ENCODE measurements around the gene TRIP11. TPM values are rescaled to one million over a fixed set of nuclear protein-coding genes. Genes with fewer than 3 reads are reported as not detected.

Gene TRIP11
- total and polyA plus RNA-seq, 7 donors: 6.8 to 54.8 (median 47.5) TPM

- TF ChIP-seq CTCF (IDR thresholded peaks at IDR 0.05): no peak
- 91 to 98% (median 96%) methylated on average over 1 of the region's 1 CpG for WGBS, 3 donors
- Histone ChIP-seq H3K27me3 (ENCODE audit: insufficient read depth in 3 of 3, low read length in 2 of 3) (no peaks in the 10 kb centered on the region), H3K9me3 (no peaks in the 10 kb centered on the region), H3K4me3 (no peak overlapping the region), H3K4me1 (peaks cover 25% of the 10 kb centered on the region), H3K36me3 (ENCODE audit: insufficient read depth in 1 of 2, low read depth in 1 of 2) (peaks cover 0 to 36% of the 10 kb centered on the region in 2 donors), H3K27ac (no peak overlapping the region)
- intact Hi-C loops (cut with DNase I): no loop called here
- no peak for DNase-seq
- no peak for ATAC-seq
Measured at GRCh38 chr14:92033433-92033832, 6.4 kb downstream of the TRIP11 start.

DNA sequence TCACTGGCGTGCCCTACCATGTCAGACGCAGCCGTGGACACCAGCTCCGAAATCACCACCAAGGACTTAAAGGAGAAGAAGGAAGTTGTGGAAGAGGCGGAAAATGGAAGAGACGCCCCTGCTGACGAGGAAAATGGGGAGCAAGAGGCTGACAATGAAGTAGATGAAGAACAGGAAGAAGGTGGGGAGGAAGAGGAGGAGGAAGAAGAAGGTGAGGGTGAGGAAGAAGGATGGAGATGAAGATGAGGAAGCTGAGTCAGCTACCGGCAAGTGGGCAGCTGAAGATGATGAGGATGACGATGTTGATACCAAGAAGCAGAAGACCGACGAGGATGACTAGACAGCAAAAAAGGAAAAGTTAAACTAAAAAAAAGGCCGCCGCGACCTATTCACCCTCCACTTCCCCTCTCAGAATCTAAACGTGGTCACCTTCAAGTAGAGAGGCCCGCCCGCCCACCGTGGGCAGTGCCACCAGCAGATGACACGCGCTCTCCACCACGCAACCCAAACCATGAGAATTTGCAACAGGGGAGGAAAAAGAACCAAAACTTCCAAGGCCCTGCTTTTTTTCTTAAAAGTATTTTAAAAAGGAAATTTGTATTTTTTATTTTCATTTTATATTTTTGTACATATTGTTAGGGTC is 13.2 kb downstream of the TRIP11 start:
- DNase-seq: no peak
- no peak overlapping the region for H3K4me3 ChIP-seq
- WGBS, 3 donors: 90 to 93% (median 91%) methylated on average over 19 to 21 of the region's 21 CpGs
- intact Hi-C loops (cut with DNase I): no loop called here
- no peak for ATAC-seq
- no peak for TF ChIP-seq CTCF (IDR thresholded peaks at IDR 0.05)
- H3K36me3 ChIP-seq (ENCODE audit: insufficient read depth in 1 of 2, low read depth in 1 of 2): peaks cover 0 to 82% of the 10 kb centered on the region in 2 donors
- no peak overlapping the region for H3K27ac ChIP-seq
- no peaks in the 10 kb centered on the region for H3K4me1 ChIP-seq
- no peaks in the 10 kb centered on the region for H3K9me3 ChIP-seq
- H3K27me3 ChIP-seq (ENCODE audit: insufficient read depth in 3 of 3, low read length in 2 of 3): no peaks in the 10 kb centered on the region

GRCh38 chr14:92022036-92022435 is 17.8 kb downstream of the TRIP11 start:
- no peak overlapping the region for H3K27ac ChIP-seq
- H3K36me3 ChIP-seq (ENCODE audit: insufficient read depth in 1 of 2, low read depth in 1 of 2): peaks cover 0 to 75% of the 10 kb centered on the region in 2 donors
- TF ChIP-seq CTCF (IDR thresholded peaks at IDR 0.05): no peak
- no peaks in the 10 kb centered on the region for H3K9me3 ChIP-seq
- DNase-seq (no peak), ATAC-seq (no peak)
- WGBS, 3 donors: 45 to 69% (median 53%) methylated on average over 1 of the region's 1 CpG
- H3K27me3 ChIP-seq (ENCODE audit: insufficient read depth in 3 of 3, low read length in 2 of 3): no peaks in the 10 kb centered on the region
- H3K4me3 ChIP-seq: no peak overlapping the region
- intact Hi-C loops (cut with DNase I): no loop called here
- no peaks in the 10 kb centered on the region for H3K4me1 ChIP-seq

- 93 to 96% (median 94%) methylated on average over 3 of the region's 3 CpGs for WGBS, 3 donors
- ATAC-seq: peak in 1 of 4 donors; percentile 57
- H3K4me1 ChIP-seq: no peaks in the 10 kb centered on the region
- no peak overlapping the region for H3K27ac ChIP-seq
- H3K36me3 ChIP-seq (ENCODE audit: insufficient read depth in 1 of 2, low read depth in 1 of 2): peaks cover 0 to 80% of the 10 kb centered on the region in 2 donors
- intact Hi-C loops (cut with DNase I): no loop called here
- DNase-seq: no peak
- no peaks in the 10 kb centered on the region for H3K9me3 ChIP-seq
- no peak for TF ChIP-seq CTCF (IDR thresholded peaks at IDR 0.05)
- no peak overlapping the region for H3K4me3 ChIP-seq
- no peaks in the 10 kb centered on the region for H3K27me3 ChIP-seq (ENCODE audit: insufficient read depth in 3 of 3, low read length in 2 of 3)
Measured at GRCh38 chr14:92021523-92021922, 18.3 kb downstream of the TRIP11 start.

- no peak for DNase-seq
- Histone ChIP-seq H3K27ac (no peak overlapping the region), H3K4me3 (no peak overlapping the region), H3K36me3 (ENCODE audit: insufficient read depth in 1 of 2, low read depth in 1 of 2) (peaks cover 12 to 77% of the 10 kb centered on the region in 2 donors), H3K9me3 (no peaks in the 10 kb centered on the region), H3K4me1 (no peaks in the 10 kb centered on the region), H3K27me3 (ENCODE audit: insufficient read depth in 3 of 3, low read length in 2 of 3) (no peaks in the 10 kb centered on the region)
- intact Hi-C loops (cut with DNase I): no loop called here
- no peak for TF ChIP-seq CTCF (IDR thresholded peaks at IDR 0.05)
- ATAC-seq: no peak
Measured at GRCh38 chr14:92014040-92014439, 25.8 kb downstream of the TRIP11 start.
